HEK293T (cell line): Measurements from ENCODE around the gene GNAT3.

ENCODE experiments used
- CTCF ChIA-PET: fragments of 350-600 bp; formaldehyde crosslinking; extraction: SDS; loops from one replicate; lab custom pipeline; 2021; ENCODE audit warnings: antibody characterized with exemption, inconsistent platforms; lab: Yijun Ruan, JAX
- POLR2A ChIA-PET: fragments of 350-600 bp; formaldehyde crosslinking; extraction: SDS; loops from one replicate; lab custom pipeline; 2020; ENCODE audit warnings: antibody characterized with exemption, inconsistent platforms; lab: Yijun Ruan, JAX
- DNase-seq: peaks from one replicate; pipeline ENCODE4 v3.0.0; 2012; ENCODE audit warnings: mixed read lengths; ENCODE audit errors: extremely low spot score
- ARNT ChIP-seq: fragments of 450-650 bp; IDR thresholded peaks from 2 replicates; pipeline ENCODE4 v1.6.1; 2017; ENCODE audit warnings: mild to moderate bottlenecking
- BHLHE40 ChIP-seq: fragments of 450-650 bp; IDR thresholded peaks from 2 replicates; pipeline ENCODE4 v1.6.1; 2016; ENCODE audit warnings: mild to moderate bottlenecking, moderate library complexity, borderline replicate concordance
- CTBP1 ChIP-seq: fragments of 450-650 bp; IDR thresholded peaks from 2 replicates; pipeline ENCODE4 v1.6.1; 2016; ENCODE audit warnings: borderline replicate concordance
- ELF4 ChIP-seq: fragments of 450-650 bp; IDR thresholded peaks from 2 replicates; pipeline ENCODE4 v1.6.1; 2017; ENCODE audit warnings: antibody characterized with exemption
- FOXA1 ChIP-seq: fragments of 450-650 bp; IDR thresholded peaks from 2 replicates; pipeline ENCODE4 v1.6.1; 2016; ENCODE audit warnings: mild to moderate bottlenecking
- FOXK2 ChIP-seq: fragments of 450-650 bp; IDR thresholded peaks from 2 replicates; pipeline ENCODE4 v1.6.1; 2016; ENCODE audit warnings: mild to moderate bottlenecking
- FOXM1 ChIP-seq: fragments of 450-650 bp; IDR thresholded peaks from 2 replicates; pipeline ENCODE4 v1.6.1; 2017; ENCODE audit warnings: mild to moderate bottlenecking, borderline replicate concordance
- HDGF ChIP-seq: fragments of 450-650 bp; IDR thresholded peaks from 2 replicates; pipeline ENCODE4 v1.6.1; 2017; ENCODE audit warnings: antibody characterized with exemption, borderline replicate concordance
- L3MBTL2 ChIP-seq: fragments of 450-650 bp; conservative IDR thresholded peaks from 2 replicates; pipeline ENCODE4 v1.6.1; 2016; ENCODE audit warnings: mild to moderate bottlenecking
- LEF1 ChIP-seq: fragments of 450-650 bp; IDR thresholded peaks from 2 replicates; pipeline ENCODE4 v1.6.1; 2017; ENCODE audit warnings: mild to moderate bottlenecking, borderline replicate concordance
- NFRKB ChIP-seq: fragments of 450-650 bp; IDR thresholded peaks from 2 replicates; pipeline ENCODE4 v1.6.1; 2016; ENCODE audit warnings: mild to moderate bottlenecking, moderate library complexity
- SP1 ChIP-seq: fragments of 450-650 bp; IDR thresholded peaks from 2 replicates; pipeline ENCODE4 v1.6.1; 2017
- SUZ12 ChIP-seq: fragments of 450-650 bp; IDR thresholded peaks from 2 replicates; pipeline ENCODE4 v1.6.1; 2016; ENCODE audit warnings: mild to moderate bottlenecking
- TARDBP ChIP-seq: fragments of 450-650 bp; IDR thresholded peaks from 2 replicates; pipeline ENCODE4 v1.6.1; 2016
- ZNF384 ChIP-seq: fragments of 450-650 bp; IDR thresholded peaks from 2 replicates; pipeline ENCODE4 v1.6.1; 2016
- TF ChIP-seq, protein P1 (sequence below): fragments of 450-650 bp; IDR thresholded peaks from 2 replicates; pipeline ENCODE4 v1.6.1; 2016

The GNAT3 gene

DNA sequence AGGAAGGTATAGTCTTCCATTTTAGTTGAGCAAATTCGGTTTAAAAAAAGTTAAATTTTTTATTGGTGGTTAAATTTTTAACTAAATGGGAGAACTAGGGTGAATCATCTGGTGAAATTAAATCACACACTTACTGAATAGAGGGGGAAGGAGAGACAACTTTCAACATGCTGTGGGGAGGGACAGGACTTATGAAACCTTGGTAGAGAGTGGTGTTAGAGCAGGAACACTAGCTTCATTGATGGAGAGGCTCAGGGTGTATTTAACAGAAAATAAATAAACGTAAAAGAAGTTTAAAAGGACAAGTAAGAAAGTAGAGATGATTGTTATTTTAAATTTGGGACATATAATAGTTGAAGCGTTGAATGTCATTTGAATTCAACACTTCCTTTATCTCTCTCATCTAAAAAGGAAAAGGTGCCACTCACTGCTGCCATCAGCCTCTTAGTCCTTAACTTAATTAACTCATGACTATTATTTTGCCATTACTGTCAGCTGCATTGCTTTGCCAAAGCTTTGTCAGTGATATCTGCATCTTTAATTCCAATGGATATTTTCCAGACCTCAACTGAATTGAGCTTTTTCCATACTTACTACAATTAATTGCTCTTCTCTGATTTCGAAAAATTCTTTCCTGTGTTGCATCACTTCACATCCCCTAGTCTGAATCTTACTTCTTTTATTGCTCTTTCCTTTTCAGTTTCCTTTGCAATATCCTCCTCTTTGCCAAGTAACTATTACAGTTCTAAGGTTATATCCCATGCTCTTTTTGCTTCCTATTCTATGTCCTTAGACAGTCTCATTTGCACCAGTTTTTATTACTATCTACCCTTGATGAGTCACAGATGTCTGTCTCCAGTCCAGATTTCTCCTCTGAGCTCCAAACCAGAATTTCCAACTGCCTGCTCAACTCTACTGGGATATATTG is 71.7 kb downstream of the GNAT3 start:
- DNase-seq, result no peak
- TF ChIP-seq FOXM1 (no peak), LEF1 (no peak), ARNT (no peak), SP1 (no peak), FOXA1 (no peak), FOXK2 (no peak), CTBP1 (no peak), ELF4 (no peak), HDGF (no peak), SUZ12 (no peak), BHLHE40 (no peak), NFRKB (no peak), TARDBP (no peak), ZNF384 (no peak), L3MBTL2 (no peak)
- TF ChIP-seq, protein P1, sequence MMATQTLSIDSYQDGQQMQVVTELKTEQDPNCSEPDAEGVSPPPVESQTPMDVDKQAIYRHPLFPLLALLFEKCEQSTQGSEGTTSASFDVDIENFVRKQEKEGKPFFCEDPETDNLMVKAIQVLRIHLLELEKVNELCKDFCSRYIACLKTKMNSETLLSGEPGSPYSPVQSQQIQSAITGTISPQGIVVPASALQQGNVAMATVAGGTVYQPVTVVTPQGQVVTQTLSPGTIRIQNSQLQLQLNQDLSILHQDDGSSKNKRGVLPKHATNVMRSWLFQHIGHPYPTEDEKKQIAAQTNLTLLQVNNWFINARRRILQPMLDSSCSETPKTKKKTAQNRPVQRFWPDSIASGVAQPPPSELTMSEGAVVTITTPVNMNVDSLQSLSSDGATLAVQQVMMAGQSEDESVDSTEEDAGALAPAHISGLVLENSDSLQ, result no peak
- ChIA-PET POLR2A (no interaction called here), CTCF (no interaction called here)

DNA sequence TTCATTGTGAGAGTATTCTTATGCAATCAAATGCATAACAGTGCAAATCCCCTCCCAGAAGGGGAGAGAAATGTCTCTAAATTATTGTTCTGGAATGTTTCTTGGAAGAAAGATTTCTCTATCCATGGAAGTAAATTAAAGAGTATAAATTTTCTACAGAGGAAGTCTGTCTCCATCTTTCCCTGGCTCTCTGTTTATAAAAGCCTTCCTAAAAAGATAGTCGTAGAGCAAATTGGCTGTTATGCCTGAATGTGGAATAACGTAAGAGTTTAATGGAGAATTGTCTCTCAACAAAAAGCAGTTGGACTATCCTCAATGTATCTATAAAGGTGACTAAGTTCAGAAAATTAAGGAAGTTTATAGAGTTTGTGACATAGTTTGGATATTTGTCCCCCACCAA is 76.3 kb downstream of the GNAT3 start:
- CTCF ChIA-PET, result no interaction called here
- TF ChIP-seq L3MBTL2, result no peak
- TF ChIP-seq BHLHE40, result no peak
- TF ChIP-seq ARNT, result no peak
- TF ChIP-seq FOXM1, result no peak
- TF ChIP-seq, protein P1, result no peak
- no peak for TF ChIP-seq TARDBP
- TF ChIP-seq HDGF, result no peak

DNA sequence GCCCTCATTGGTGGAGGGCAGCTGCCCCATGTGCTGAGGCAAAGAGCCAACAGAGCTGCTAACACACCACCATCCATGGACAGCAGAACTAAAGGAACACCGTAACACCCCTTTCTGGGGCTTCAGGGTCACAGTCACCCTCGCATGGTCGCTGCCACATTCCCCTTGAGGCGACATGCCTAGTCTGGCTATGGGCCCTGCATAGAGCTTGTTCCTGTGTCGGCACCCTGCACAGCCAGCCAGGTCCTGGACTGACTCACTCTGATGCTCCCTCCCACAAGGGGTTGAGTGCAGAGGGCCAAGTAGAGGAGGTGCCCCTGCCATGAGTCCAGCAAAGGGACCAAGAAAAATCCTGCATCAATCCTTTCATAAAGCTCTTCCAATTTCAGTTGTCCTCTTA is 77.8 kb downstream of the GNAT3 start:
- DNase-seq, result no peak
- ChIA-PET POLR2A (interaction anchor here (0.6 kb wide), 1 partner anchor 12 kb away, joined by 3 read pairs; no protein-coding TSS in a partner anchor), CTCF (no interaction called here)
- no peak for TF ChIP-seq TARDBP
- no peak for TF ChIP-seq LEF1
- TF ChIP-seq L3MBTL2, result no peak
- TF ChIP-seq HDGF, result no peak
- no peak for TF ChIP-seq SP1
- no peak for TF ChIP-seq ZNF384
- no peak for TF ChIP-seq NFRKB
- TF ChIP-seq BHLHE40, result no peak
- no peak for TF ChIP-seq FOXK2
- TF ChIP-seq SUZ12, result no peak
- TF ChIP-seq FOXM1, result no peak
- TF ChIP-seq FOXA1, result no peak
- TF ChIP-seq ARNT, result no peak
- no peak for TF ChIP-seq ELF4
- TF ChIP-seq, protein P1, result no peak
- no peak for TF ChIP-seq CTBP1

More for the DNA sequence above, 76.3 kb downstream of the GNAT3 start:
- DNase-seq, result no peak
- POLR2A ChIA-PET, result no interaction called here

GRCh38 chr7:80432166-80432565 is 79.7 kb downstream of the GNAT3 start:
- CTCF ChIA-PET, result interaction anchor here (1.2 kb wide), 1 partner anchor 226 kb away, joined by 4 read pairs; no protein-coding TSS in a partner anchor
- POLR2A ChIA-PET, result no interaction called here
- no peak for DNase-seq
- no peak for TF ChIP-seq HDGF
- no peak for TF ChIP-seq LEF1
- no peak for TF ChIP-seq BHLHE40
- no peak for TF ChIP-seq FOXM1
- TF ChIP-seq FOXK2, result no peak
- TF ChIP-seq, protein P1, result no peak
- no peak for TF ChIP-seq ARNT
- TF ChIP-seq L3MBTL2, result no peak
- no peak for TF ChIP-seq SP1
- TF ChIP-seq CTBP1, result no peak
- no peak for TF ChIP-seq NFRKB
- no peak for TF ChIP-seq ZNF384
- no peak for TF ChIP-seq TARDBP
- no peak for TF ChIP-seq ELF4
- no peak for TF ChIP-seq FOXA1
- no peak for TF ChIP-seq SUZ12

GRCh38 chr7:80429181-80429580 is 82.7 kb downstream of the GNAT3 start:
- DNase-seq, result no peak
- CTCF ChIA-PET, result interaction anchor here (0.9 to 1.3 kb wide), 3 partner anchors 230 to 251 kb away, joined by 3 read pairs; no protein-coding TSS in a partner anchor
- POLR2A ChIA-PET, result no interaction called here

More at GRCh38 chr7:80429181-80429580, 82.7 kb downstream of the GNAT3 start:
- TF ChIP-seq L3MBTL2, result no peak
- no peak for TF ChIP-seq ELF4
- TF ChIP-seq SP1, result no peak
- TF ChIP-seq HDGF, result no peak
- TF ChIP-seq FOXA1, result no peak
- no peak for TF ChIP-seq FOXK2
- TF ChIP-seq TARDBP, result no peak
- TF ChIP-seq LEF1, result no peak
- no peak for TF ChIP-seq ARNT
- TF ChIP-seq FOXM1, result no peak
- TF ChIP-seq, protein P1, result no peak
- TF ChIP-seq ZNF384, result no peak
- no peak for TF ChIP-seq NFRKB
- TF ChIP-seq SUZ12, result no peak
- TF ChIP-seq CTBP1, result no peak
